GM11168 (cell line): Measurements from ENCODE around the gene MMP23B.

Experiments
- in situ Hi-C: fragments of 300-500 bp; cut with MboI; formaldehyde crosslinking; loops from one replicate; pipeline ENCODE4 v1.12.0; 2022; ENCODE audit warnings: low sequenced_read_pairs; ENCODE audit not compliant: unreplicated experiment

The MMP23B gene

DNA sequence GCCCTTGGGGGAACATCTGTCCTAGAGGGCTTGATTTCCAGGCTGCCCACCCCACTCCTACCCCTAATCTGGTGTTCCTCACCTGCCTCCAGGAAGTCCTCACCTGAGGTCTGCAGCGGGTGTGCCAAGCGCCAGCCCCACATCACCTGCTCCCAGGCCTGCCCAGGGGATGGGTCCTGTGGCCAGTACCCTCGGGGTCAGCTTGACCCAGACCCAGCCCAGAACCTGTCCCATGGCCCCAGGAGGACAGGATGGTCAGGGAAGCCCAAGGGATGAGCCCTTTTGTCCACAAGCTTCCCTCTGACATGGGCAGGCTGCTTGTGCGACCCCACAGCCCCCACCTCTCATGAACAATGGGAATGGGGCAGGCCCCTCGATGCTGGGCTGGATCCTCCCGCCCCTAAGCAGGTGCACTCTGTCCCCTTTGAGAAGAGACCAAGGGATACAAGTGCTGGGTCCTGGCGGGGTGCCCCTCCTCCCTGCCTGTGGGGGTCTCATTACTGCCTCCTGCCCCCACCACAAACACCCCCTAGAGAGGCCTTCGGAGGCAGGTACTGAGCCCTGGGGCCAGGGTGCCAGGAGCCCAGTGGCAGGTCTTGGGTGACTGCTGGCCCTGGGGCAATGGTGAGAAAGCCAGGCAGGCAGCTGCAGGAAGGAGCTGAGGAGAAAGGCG is 13.4 kb upstream of the MMP23B start:
- in situ Hi-C loops = no loop called here

- in situ Hi-C loops = no loop called here
These were observed 12.0 kb upstream of the MMP23B start for GRCh38 chr1:1619917-1620361.

- in situ Hi-C loops = no loop called here
These were observed 11.4 kb upstream of the MMP23B start for GRCh38 chr1:1620433-1621139.

- in situ Hi-C loops = no loop called here
These were observed 10.6 kb upstream of the MMP23B start for GRCh38 chr1:1621173-1622009.

GRCh38 chr1:1622010-1622787 is 9.8 kb upstream of the MMP23B start:
- in situ Hi-C loops = no loop called here

GRCh38 chr1:1622788-1623094 is 9.2 kb upstream of the MMP23B start:
- in situ Hi-C loops = no loop called here

DNA sequence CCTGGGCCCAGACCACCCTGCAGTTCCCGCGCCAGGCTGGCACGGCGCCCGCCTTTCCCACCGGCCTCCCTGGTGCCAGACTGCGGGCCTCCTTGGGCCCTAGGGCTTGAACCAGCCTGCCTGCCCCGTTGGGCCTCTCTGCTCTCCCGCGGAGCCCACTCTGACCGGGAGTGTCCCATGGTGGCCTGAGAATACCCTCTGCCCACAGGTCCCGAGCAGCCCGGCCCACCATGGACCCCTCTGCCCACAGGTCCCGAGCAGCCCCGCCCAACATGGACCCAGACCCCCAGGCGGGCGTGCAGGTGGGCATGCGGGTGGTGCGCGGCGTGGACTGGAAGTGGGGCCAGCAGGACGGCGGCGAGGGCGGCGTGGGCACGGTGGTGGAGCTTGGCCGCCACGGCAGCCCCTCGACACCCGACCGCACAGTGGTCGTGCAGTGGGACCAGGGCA is 8.8 kb upstream of the MMP23B start:
- in situ Hi-C loops = no loop called here

- in situ Hi-C loops = no loop called here
These were observed 8.1 kb upstream of the MMP23B start for GRCh38 chr1:1623631-1624442.

GRCh38 chr1:1624443-1625403 is 7.2 kb upstream of the MMP23B start:
- in situ Hi-C loops = no loop called here

DNA sequence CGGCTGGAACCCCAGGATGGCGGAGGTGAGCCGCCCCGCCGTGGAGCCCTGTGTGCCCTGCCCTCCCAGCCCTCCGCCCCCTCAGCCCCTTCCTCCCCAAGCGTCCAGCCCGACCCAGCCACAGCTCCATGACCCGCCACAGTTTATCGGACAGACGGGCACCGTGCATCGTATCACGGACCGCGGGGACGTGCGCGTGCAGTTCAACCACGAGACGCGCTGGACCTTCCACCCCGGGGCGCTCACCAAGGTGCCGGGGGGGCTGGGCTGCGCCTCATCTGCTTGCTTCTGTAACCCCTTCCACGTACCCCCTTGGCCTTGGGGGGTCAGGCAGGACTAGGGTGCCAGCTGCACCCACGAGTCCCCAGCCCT is 6.6 kb upstream of the MMP23B start:
- in situ Hi-C loops = no loop called here

- in situ Hi-C loops = no loop called here
These were observed 6.2 kb upstream of the MMP23B start for GRCh38 chr1:1625824-1626206.

- in situ Hi-C loops = no loop called here
These were observed 5.5 kb upstream of the MMP23B start for GRCh38 chr1:1626207-1627141.

DNA sequence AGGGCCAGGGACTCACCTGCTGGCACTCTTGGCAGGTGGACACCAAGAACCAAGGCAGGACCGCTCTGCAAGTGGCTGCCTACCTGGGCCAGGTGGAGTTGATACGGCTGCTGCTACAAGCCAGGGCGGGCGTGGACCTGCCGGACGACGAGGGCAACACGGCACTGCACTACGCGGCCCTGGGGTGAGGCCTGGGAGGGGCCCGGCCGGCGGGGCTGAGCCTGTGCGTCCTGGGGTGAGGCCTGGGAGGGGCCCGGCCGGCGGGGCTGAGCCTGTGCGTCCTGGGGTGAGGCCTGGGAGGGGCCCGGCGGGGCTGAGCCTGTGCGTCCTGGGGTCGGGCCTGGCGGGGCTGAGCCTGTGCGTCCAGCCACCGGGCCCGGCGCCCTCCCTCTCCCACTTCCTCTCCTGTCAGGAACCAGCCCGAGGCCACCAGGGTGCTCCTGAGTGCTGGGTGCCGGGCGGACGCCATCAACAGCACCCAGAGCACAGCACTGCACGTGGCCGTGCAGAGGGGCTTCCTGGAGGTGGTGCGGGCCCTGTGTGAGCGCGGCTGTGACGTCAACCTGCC is 4.6 kb upstream of the MMP23B start:
- in situ Hi-C loops = no loop called here

DNA sequence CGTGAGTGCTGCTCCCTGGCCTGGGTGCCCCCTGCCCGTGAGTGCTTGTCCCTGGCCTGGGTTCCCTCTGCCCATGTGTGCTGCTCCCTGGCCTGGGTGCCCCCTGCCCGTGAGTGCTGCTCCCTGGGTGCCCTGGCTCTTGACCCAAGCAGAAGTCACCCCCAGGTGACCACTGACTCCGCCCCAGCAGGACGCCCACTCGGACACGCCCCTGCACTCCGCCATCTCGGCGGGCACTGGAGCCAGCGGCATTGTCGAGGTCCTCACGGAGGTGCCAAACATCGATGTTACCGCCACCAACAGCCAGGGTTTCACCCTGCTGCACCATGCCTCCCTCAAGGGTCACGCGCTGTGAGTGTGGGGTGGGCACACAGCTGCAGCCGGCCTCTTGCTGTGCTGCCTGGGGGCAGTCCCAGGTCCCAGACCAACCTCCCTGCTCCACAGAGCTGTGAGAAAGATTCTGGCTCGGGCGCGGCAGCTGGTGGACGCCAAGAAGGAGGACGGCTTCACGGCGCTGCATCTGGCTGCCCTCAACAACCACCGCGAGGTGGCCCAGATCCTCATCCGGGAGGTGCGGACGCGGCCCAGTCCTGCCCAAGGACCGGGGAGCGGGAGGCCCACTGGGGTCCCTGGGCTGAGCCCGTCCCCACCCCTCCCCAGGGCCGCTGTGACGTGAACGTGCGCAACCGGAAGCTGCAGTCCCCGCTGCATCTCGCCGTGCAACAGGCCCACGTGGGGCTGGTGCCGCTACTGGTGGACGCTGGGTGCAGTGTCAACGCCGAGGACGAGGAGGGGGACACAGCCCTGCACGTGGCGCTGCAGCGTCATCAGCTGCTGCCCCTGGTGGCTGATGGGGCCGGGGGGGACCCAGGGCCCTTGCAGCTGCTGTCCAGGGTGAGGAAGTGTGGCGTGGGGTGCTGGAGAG is 3.9 kb upstream of the MMP23B start:
- in situ Hi-C loops = no loop called here

DNA sequence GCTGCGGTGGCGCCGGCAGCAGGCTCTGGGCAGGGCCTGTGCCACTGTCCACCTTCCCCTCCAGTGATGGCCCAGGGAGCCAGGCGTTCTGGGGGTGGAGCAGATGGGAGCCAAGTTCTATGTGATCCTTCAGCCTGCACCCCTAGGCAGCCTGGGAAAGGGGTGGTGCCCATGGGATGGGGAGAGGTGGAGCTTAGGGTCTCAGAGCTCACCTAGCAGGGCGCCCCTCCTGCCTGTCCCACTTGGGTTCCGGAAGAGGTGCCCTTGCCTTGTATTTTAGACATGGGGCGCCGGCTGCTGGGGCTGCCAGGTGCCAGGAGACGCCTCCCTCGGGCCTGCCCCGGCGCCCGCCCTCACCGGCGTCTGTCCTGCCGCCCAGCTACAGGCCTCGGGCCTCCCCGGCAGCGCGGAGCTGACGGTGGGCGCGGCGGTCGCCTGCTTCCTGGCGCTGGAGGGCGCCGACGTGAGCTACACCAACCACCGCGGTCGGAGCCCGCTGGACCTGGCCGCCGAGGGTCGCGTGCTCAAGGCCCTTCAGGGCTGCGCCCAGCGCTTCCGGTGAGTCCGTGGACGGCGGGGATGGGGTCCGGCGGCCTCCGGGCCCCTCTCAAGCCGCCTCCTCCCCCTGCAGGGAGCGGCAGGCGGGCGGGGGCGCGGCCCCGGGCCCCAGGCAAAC is 3.1 kb upstream of the MMP23B start:
- in situ Hi-C loops = no loop called here
